LNCAP (cell line): ENCODE results near the gene SORCS3.

ENCODE experiments used
- TF ChIP-seq, protein P1 (sequence below): fragments of 450-650 bp; IDR thresholded peaks from 2 replicates; pipeline ENCODE4 v1.5.1; 2017; ENCODE audit warnings: mild to moderate bottlenecking

The SORCS3 gene

DNA sequence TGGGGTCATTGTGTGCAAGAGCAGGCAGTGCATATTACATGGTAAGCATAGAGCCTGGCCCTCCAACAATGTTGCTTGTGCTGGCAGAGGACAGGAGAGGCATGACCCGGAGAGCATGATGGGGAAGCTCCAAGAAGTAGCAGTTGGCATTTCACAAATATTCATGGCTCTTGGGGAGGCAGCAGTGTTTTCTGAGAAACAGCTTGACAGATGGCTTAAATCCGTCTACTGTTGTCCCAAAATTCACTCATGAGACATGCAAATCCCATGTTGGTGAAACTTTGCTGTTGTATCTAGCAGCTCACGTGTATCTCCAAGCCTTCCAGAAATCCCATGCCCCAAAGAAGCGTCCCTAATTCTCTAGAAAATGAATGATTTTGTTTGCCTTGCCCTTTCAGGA, 487.0 kb downstream of the SORCS3 start:
- TF ChIP-seq, protein P1, sequence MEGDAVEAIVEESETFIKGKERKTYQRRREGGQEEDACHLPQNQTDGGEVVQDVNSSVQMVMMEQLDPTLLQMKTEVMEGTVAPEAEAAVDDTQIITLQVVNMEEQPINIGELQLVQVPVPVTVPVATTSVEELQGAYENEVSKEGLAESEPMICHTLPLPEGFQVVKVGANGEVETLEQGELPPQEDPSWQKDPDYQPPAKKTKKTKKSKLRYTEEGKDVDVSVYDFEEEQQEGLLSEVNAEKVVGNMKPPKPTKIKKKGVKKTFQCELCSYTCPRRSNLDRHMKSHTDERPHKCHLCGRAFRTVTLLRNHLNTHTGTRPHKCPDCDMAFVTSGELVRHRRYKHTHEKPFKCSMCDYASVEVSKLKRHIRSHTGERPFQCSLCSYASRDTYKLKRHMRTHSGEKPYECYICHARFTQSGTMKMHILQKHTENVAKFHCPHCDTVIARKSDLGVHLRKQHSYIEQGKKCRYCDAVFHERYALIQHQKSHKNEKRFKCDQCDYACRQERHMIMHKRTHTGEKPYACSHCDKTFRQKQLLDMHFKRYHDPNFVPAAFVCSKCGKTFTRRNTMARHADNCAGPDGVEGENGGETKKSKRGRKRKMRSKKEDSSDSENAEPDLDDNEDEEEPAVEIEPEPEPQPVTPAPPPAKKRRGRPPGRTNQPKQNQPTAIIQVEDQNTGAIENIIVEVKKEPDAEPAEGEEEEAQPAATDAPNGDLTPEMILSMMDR = no peak

DNA sequence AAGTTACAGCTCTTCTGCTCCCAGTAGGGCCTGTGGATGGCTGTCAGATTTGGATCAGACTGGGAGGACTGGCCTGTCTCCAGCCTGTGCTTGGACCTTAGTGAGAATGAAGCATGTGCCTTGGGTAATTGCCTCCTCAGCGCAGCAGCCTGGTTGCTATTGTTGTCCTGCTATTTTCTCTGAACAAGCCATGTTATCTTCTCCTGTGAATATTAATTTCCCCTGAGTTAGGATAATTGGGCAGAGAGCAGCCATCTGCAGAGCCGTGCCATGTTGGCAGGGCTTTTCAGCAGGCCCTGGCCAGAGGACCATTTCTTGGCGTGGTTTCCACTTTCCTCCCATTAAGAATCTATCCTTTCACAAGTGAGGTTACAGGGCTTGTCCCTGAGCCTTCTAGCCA, 497.3 kb downstream of the SORCS3 start:
- TF ChIP-seq, protein P1 = no peak

DNA sequence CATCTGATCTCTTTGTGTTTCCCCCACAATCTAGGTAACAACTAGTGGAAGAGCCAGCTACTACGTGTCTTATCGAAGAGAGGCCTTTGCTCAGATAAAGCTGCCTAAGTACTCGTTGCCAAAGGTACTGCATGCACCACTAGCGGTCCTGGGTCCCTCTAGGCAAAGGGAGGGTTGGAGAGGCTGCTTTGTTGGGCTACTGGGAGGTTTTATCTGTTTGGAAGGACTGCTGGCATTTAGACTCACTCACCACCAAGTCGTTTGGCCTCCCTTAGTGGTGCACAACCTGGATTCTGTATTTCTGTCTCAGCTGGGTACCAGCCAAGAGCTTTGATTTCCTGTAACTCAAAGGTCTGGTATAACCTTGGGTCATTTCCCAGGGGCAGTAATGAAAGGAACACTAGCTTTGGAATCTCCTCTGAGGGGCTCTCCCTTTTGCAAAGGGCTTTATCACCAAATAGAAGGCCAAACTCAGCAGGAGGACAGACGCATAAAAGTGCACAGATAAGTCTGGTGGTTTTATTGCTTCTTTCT, 498.3 kb downstream of the SORCS3 start:
- TF ChIP-seq, protein P1 = no peak

- TF ChIP-seq, protein P1 = no peak
These were observed 499.5 kb downstream of the SORCS3 start for GRCh38 chr10:105140600-105140999.

- TF ChIP-seq, protein P1 = no peak
These were observed 504.6 kb downstream of the SORCS3 start for GRCh38 chr10:105145711-105146110.

DNA sequence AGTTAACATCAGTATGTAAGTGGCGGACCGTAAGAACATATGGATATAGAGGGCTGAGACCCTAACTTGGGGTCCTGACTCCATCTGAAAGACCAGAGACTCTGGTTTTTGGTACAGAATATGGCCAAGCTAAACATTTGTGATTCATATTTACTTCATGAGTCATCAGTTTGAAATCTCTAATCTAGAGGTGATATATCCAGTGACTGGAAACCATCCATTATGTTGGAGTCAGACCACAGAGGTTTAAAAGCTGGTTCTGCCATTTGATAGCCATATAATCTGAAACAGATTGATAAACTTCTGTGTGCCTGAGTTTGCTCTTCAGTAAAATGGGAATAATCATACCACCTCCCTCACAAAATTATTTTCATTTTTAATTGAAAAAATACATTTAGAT, 505.3 kb downstream of the SORCS3 start:
- TF ChIP-seq, protein P1 = no peak

DNA sequence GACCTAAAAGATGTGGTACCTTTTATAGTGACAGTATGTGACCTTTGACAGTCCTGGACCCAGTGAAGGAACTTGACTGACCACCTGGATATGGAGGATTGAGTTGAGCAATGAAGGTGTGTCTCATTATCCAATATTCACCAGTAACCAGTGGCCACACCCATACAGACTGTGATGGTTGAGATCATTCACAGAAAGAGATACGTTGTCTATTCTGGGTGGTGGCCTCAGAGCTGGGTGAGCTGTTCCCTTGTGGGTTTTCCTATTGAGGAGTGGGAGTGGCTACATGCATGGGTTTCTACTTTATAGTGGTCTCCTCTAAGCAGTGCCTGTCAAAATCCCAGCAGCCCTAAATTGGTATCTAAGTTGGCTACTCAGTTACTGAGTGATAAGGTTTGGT, 507.4 kb downstream of the SORCS3 start:
- TF ChIP-seq, protein P1 = no peak

- TF ChIP-seq, protein P1 = no peak
These were observed 507.8 kb downstream of the SORCS3 start for GRCh38 chr10:105148921-105149320.
